Mesothelial cell of epicardium (in vitro differentiated cells): Measurements from ENCODE around the gene XRRA1. TPM values are rescaled to one million over a fixed set of nuclear protein-coding genes. Genes with fewer than 3 reads are reported as not detected.
"Not testable (repeated sequence)": the region's sequence is repeated elsewhere in the genome, so short reads cannot be mapped to it uniquely, and the experiment has no call there.

ENCODE experiments used
- DNase-seq, 2 experiments: peaks; one replicate each; pipeline ENCODE4 v3.0.0; 2021; ENCODE audit warnings: low spot score in 2 of 2; ENCODE audit not compliant: unreplicated experiment in 2 of 2
- H3K27ac Mint-ChIP-seq: 2 replicates; pipeline ENCODE4 v1.8.0; 2021; ENCODE audit warnings: mixed read lengths
- H3K27me3 Mint-ChIP-seq: 2 replicates; pipeline ENCODE4 v1.8.0; 2021; ENCODE audit warnings: low read depth, mixed read lengths
- H3K36me3 Mint-ChIP-seq: 2 replicates; pipeline ENCODE4 v1.8.0; 2021; ENCODE audit warnings: mixed read lengths
- H3K4me1 Mint-ChIP-seq: 2 replicates; pipeline ENCODE4 v1.8.0; 2021; ENCODE audit warnings: mixed read lengths
- H3K4me3 Mint-ChIP-seq: 2 replicates; pipeline ENCODE4 v1.8.0; 2021; ENCODE audit warnings: mild to moderate bottlenecking, moderate library complexity, mixed read lengths
- H3K9me3 Mint-ChIP-seq: 2 replicates; pipeline ENCODE4 v1.8.0; 2021; ENCODE audit warnings: mixed read lengths
- CTCF ChIP-seq: fragments of 200-600 bp; sonication (generic); IDR thresholded peaks from one replicate; pipeline ENCODE4 v1.5.0; 2021; ENCODE audit warnings: antibody characterized with exemption; ENCODE audit not compliant: unreplicated experiment
- total RNA-seq: library from RNA; stranded (reverse); gene quantifications from 3 replicates; pipeline ENCODE4 v1.2.1, GENCODE V29; 2021

XRRA1 gene
- total RNA-seq, 1 donor from 2014 or later, result 12.8 TPM

DNA sequence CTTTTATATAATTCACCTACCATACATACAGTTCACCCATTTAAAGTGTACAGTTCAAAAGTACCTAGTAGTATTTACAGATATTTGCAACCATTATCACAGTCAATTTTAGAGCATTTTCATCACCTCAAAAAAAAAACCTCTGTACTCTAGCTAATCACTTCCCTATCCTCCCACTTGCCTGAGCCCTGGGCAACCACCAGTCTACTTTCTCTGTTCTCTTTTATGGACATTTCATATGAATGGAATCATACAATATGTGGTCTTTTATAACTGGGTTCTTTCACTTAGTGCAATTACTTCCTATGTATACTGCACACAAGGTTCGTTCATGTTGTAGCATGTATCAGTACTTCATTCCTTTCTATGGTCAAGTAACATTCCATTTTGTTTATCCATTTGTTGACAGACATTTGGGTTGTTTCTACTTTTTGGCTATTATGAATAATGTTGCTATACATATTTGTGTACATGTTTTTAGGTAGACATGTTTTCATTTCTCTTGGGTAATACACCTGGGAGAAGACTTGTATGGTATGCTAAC lies 22.0 kb upstream of the XRRA1 start:
- DNase-seq, result no peak
- no peak overlapping the region for H3K27ac Mint-ChIP-seq
- H3K4me1 Mint-ChIP-seq, result no peaks in the 10 kb centered on the region
- peaks cover 47% of the 10 kb centered on the region for H3K36me3 Mint-ChIP-seq
- no peaks in the 10 kb centered on the region for H3K9me3 Mint-ChIP-seq
- H3K4me3 Mint-ChIP-seq, result no peak overlapping the region
- no peaks in the 10 kb centered on the region for H3K27me3 Mint-ChIP-seq
- no peak for TF ChIP-seq CTCF

- Mint-ChIP-seq H3K27me3 (no peaks in the 10 kb centered on the region), H3K4me1 (peaks cover 11% of the 10 kb centered on the region), H3K4me3 (no peak overlapping the region), H3K36me3 (peaks cover 25% of the 10 kb centered on the region), H3K9me3 (no peaks in the 10 kb centered on the region), H3K27ac (no peak overlapping the region)
- no peak for DNase-seq
- TF ChIP-seq CTCF, result no peak
These were observed 17.8 kb upstream of the XRRA1 start for GRCh38 chr11:74966651-74967050.

- H3K27ac Mint-ChIP-seq, H3K4me3 Mint-ChIP-seq, DNase-seq, H3K27me3 Mint-ChIP-seq, H3K9me3 Mint-ChIP-seq: not testable (repeated sequence)
- H3K36me3 Mint-ChIP-seq, result peaks cover 13% of the 10 kb centered on the region
- peaks cover 11% of the 10 kb centered on the region for H3K4me1 Mint-ChIP-seq
These were observed 11.2 kb upstream of the XRRA1 start for GRCh38 chr11:74960128-74960527.

DNA sequence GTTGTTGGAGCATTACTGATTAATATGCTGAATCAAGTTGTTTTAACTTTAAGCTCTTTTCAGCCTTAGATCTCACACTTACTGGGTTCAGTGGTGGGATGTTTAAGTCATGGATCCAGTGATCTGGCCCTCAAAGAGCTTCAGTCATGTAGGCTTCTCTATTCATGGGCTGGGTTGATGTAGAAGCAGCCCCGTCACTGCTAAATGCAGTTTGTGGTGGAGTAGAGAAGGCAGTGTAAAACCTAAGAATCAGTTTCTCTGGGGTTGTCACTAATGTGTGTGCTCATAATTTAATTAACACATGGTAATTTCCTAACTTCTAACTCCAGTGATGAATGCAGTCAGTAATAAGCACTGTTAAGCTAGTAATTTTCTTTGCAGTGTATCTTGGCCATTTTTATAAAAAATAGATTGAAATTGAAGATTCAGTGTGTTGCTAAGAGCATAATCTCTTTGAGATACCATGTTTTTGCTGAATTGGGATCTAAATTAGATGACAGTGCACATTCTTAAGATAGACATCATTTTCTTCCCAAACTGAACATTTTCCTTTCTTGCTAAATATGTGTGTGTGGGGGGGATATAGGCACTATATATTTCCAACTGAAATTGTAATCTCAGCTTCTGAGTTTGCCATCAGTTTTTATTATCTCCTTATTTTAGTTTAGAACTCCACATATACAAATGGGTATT lies 9.2 kb upstream of the XRRA1 start:
- Mint-ChIP-seq H3K36me3 (peaks cover 18% of the 10 kb centered on the region), H3K27ac (no peak overlapping the region), H3K27me3 (no peaks in the 10 kb centered on the region), H3K4me1 (peaks cover 7% of the 10 kb centered on the region), H3K4me3 (no peak overlapping the region), H3K9me3 (no peaks in the 10 kb centered on the region)
- no peak for TF ChIP-seq CTCF
- no peak for DNase-seq

DNA sequence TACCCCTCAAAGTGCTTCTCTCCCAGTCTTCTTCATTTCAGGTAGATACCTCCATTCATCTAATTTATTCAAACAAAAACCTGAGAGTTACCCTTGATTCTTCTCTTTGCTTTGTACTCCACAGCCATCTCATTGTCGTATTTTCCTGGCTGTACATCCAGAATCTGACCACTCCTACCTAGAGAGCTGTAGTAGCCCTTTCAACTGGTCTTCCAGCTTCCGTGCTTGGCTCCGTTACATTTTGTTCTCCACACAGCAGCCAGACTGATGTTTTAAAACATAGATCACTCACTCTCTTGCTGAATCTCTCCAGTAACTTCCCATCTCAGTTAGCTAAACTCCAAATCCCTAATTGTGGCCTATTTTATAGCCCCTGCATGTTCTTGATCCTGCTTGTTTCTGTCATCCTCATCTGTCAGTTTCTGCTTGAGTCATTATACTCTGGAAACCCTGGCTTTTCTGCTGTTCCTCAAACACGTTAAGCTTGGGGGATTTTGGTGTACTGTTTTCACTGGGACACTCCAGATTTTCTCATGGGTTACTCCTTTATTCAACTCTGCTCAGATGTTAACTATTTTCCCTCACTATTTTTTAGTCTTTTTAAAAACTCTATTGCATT lies 7.6 kb upstream of the XRRA1 start:
- Mint-ChIP-seq H3K36me3 (peaks cover 21% of the 10 kb centered on the region), H3K27ac (no peak overlapping the region), H3K4me1 (peaks cover 9% of the 10 kb centered on the region)

More for the DNA sequence above, 7.6 kb upstream of the XRRA1 start:
- no peak for DNase-seq
- no peak for TF ChIP-seq CTCF
- H3K9me3 Mint-ChIP-seq, result no peaks in the 10 kb centered on the region
- H3K4me3 Mint-ChIP-seq, result no peak overlapping the region
- H3K27me3 Mint-ChIP-seq, result no peaks in the 10 kb centered on the region
